GM12891 (cell line): ENCODE data around the gene SERTAD3.
A peak's percentile ranks its signal among the peaks of the same experiment; 100 is the strongest.
"Not testable (repeated sequence)": the region's sequence is repeated elsewhere in the genome, so short reads cannot be mapped to it uniquely, and the experiment has no call there.

ENCODE experiments used
- DNase-seq: peaks from one replicate; pipeline ENCODE4 v3.0.0; 2011; ENCODE audit warnings: low spot score; ENCODE audit not compliant: insufficient read length
- FAIRE-seq: peaks from 2 replicates; lab custom pipeline; 2011; peaks lifted over from hg19 to GRCh38; lab: Jason Lieb, UNC
- PAX5 ChIP-seq: IDR thresholded peaks from 2 replicates; pipeline ENCODE4 v1.6.1; 2011; ENCODE audit warnings: low read length, moderate library complexity, mild to moderate bottlenecking; ENCODE audit not compliant: insufficient read depth, severe bottlenecking
- POLR2A ChIP-seq: IDR thresholded peaks from 2 replicates; pipeline ENCODE4 v1.6.1; 2011; ENCODE audit warnings: low read depth, low read length, control low read depth
- POLR2AphosphoS5 ChIP-seq: IDR thresholded peaks from 2 replicates; pipeline ENCODE4 v1.6.1; 2011; ENCODE audit warnings: low read depth, low read length, control low read depth
- POU2F2 ChIP-seq: IDR thresholded peaks from 2 replicates; pipeline ENCODE4 v1.6.1; 2011; ENCODE audit warnings: low read depth, mild to moderate bottlenecking, control low read depth, low read length, moderate library complexity
- SPI1 ChIP-seq: IDR thresholded peaks from 2 replicates; pipeline ENCODE4 v1.6.1; 2011; ENCODE audit warnings: low read depth, low read length, control low read depth
- TAF1 ChIP-seq: IDR thresholded peaks from 2 replicates; pipeline ENCODE4 v1.6.1; 2011; ENCODE audit warnings: low read depth, low read length, control low read depth

Gene SERTAD3

GRCh38 chr19:40469011-40469410 lies 24.9 kb upstream of the SERTAD3 start:
- TF ChIP-seq PAX5: no peak
- TF ChIP-seq POLR2A: no peak
- TF ChIP-seq SPI1: no peak
- TF ChIP-seq TAF1: no peak
- no peak for TF ChIP-seq POLR2AphosphoS5
- no peak for TF ChIP-seq POU2F2
- DNase-seq: no peak
- no peak for FAIRE-seq

DNA sequence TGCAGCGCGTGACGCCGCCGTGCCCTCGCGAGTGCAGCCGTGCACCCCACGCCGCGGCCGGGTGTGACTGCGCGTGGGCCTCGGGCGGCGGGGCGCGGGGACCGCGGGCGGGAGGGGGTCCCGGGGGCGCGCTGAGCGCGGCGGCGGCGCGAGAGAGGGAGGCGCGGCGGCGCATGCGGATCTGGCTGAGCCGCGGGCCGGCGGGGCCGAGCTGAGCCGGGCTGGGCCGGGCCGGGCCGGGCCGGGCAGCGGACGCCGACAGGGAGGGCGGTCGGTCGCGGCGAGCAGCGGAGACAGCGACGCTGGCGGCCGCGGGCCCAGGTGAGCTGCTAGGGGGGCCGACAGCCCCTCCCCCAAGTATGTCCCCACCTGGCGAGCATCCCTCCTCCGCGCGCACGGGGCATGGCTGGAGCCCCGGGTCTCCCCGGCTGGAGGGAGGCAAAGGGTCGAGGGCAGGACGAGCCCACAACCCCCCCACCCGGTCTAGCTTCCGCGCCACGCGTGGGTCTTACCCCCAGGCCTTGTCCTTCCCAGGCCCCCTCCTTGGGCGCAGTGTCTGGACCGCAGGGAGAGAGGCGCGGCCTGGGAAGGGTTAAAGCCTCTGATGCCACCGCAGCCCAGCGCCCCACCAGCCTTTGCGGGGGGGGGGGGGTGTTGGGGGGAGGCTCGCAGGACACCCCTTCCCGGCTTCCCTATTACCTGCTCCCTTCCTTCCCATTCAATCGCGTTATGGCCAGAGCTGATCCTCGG lies 23.0 kb upstream of the SERTAD3 start, which contains the start of gene SPTBN4:
Gene SPTBN4 (plus strand): TSS at position 17 of the 750 bp plus-strand sequence. CDS start 5,621 bp downstream, outside the sequence.
- no peak for TF ChIP-seq POU2F2
- TF ChIP-seq SPI1: no peak
- TF ChIP-seq TAF1: no peak
- no peak for TF ChIP-seq POLR2A
- no peak for TF ChIP-seq PAX5
- no peak for TF ChIP-seq POLR2AphosphoS5
- no peak for FAIRE-seq
- no peak for DNase-seq

- FAIRE-seq (no peak), DNase-seq (no peak)
- TF ChIP-seq POLR2AphosphoS5 (no peak), POU2F2 (no peak; the same call in 1 of the 2 replicates), PAX5 (no peak), TAF1 (no peak), SPI1 (no peak), POLR2A (no peak)
These were observed 22.3 kb upstream of the SERTAD3 start for GRCh38 chr19:40466219-40466984.

DNA sequence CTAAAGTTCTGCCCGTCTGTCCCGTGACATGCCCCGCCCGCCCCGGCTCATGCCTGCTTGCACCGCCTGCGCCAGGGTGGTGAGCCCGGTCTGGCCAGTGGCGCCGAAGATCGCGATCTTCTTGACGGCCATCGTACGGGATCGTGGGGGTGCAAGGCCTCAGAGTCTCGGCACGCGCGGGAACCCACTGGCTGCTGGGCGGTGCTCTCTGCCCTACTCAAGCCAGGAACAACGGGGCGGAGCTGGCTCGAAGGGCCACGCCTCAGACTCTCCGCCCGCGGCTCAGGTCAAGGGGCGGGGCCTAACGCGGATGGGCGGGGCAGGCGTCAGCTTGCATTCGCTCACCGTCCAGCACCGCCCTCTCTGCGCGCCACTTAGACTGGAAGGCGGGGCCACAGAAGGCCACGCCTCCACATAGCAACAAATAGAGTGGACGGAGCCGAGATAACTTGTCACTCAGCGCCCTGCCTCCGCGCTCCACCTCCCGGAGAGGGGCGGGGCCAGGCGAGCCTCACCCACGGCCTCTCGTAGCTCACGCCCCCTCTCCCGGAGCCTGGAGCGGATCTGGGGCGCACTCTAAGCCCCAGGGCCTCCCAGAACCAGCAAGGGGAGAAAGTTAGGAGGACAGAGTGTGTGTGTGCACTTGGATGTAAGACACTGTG lies 21.6 kb upstream of the SERTAD3 start, which contains the start of gene BLVRB:
Gene BLVRB (minus strand): TSS at position 189 of the 662 bp plus-strand sequence. CDS start 57 bp downstream, at position 132.
- TF ChIP-seq POLR2A (no peak), SPI1 (no peak)
- peak; percentile 98 for FAIRE-seq

DNA sequence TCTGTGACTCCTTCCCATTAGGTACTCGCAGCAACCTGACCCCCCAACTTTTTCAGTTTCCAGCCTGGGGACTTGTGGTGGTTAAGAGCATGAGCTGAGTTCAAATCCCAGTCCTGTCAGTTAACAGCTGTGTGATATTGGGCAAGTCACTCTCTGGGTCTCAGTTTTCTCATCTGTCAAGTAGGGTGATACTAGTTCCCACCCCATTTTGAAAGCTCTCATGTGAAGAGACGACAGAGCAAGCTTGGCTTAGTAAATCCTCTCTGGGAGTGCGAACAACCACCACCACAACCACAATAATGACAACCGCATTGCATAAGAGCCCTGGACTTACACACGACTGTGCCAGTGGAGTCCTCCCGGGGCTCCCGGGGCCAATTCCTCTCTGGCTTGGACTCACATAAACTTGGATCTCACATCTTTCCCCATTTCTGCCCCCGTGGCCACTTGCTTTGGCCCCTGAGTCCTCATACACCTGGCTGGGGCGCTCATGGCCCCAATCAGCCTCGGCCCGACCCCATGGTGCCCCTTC lies 21.0 kb upstream of the SERTAD3 start:
- FAIRE-seq (no peak), DNase-seq (no peak)
- TF ChIP-seq POU2F2 (no peak), TAF1 (no peak), SPI1 (no peak), POLR2AphosphoS5 (no peak; the same call in 1 of the 2 replicates), PAX5 (no peak), POLR2A (no peak)

More for the DNA sequence above, 21.6 kb upstream of the SERTAD3 start, which contains the start of gene BLVRB:
- peak; percentile 90 for DNase-seq

- DNase-seq (no peak), FAIRE-seq (no peak)
- no peak for TF ChIP-seq POLR2AphosphoS5
- peak; percentile 52; the same call in 1 of the 2 replicates for TF ChIP-seq POU2F2
These were observed 20.2 kb upstream of the SERTAD3 start for GRCh38 chr19:40464059-40465024.

- FAIRE-seq, DNase-seq: not testable (repeated sequence)
These were observed 19.5 kb upstream of the SERTAD3 start for GRCh38 chr19:40463587-40464037.

DNA sequence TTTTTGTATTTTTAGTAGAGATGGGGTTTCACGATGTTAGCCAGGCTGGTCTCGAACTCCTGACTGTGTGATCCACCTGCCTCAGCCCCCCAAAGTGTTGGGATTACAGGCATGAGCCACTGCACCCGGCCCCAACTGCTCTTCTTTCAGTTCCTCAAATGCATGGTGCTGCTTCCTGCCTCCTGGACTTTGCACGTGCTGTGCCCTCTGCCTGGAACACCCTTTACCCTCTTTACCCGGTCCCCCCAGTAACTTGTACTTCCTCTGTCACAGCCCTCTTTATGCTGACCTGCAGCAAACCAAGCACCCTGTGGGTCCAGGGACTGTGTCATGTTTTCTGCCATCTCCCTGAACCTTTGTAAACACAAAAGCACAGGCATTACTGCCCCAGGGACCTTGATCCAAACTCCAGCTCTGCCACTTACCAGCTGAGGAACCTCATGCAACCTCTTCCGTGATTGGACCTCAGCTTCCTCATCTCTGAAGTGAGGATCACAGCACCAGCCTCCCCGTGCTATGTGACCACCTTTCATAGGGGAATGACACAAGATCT lies 17.6 kb upstream of the SERTAD3 start:
- TF ChIP-seq POLR2AphosphoS5 (no peak), SPI1 (peak; percentile 89)
- FAIRE-seq (peak; percentile 28), DNase-seq (no peak)

GRCh38 chr19:40460185-40460584 lies 16.1 kb upstream of the SERTAD3 start:
- TF ChIP-seq SPI1 (no peak), TAF1 (no peak), POLR2A (no peak), POU2F2 (no peak), PAX5 (no peak)
- DNase-seq (no peak), FAIRE-seq (no peak)
